HG03039 (cell line): Measurements from ENCODE around the gene MCEMP1.

ENCODE experiments used
- ATAC-seq: cut with Tn5 transposase; IDR thresholded peaks from one replicate; pipeline ENCODE4 v1.9.1; 2021; ENCODE audit warnings: mild to moderate bottlenecking, moderate library complexity; ENCODE audit not compliant: unreplicated experiment

MCEMP1 gene

GRCh38 chr19:7676854-7677253, at the start of gene MCEMP1:
TSS of gene MCEMP1 (plus strand) at chr19:7677090. CDS start at chr19:7677121, 31 bp downstream.
- ATAC-seq, result no peak

GRCh38 chr19:7627166-7627565, 49.7 kb upstream of the MCEMP1 start:
- ATAC-seq, result no peak

- no peak for ATAC-seq
These were observed 48.1 kb upstream of the MCEMP1 start for GRCh38 chr19:7628589-7629311.

- ATAC-seq, result peak; percentile 69
These were observed 47.4 kb upstream of the MCEMP1 start, which contains the start of the genes PET100 and XAB2 for GRCh38 chr19:7629347-7630054. TSS of gene PET100 (plus strand) at chr19:7629793. CDS start at chr19:7629834, 41 bp downstream. TSS of gene XAB2 (minus strand) at chr19:7629545. CDS start at chr19:7629527, 18 bp downstream.

- no peak for ATAC-seq
These were observed 45.3 kb upstream of the MCEMP1 start for GRCh38 chr19:7631577-7631976.

- no peak for ATAC-seq
These were observed 44.3 kb upstream of the MCEMP1 start for GRCh38 chr19:7632340-7633203.

GRCh38 chr19:7633698-7634097, 43.2 kb upstream of the MCEMP1 start, which contains the start of gene PCP2:
TSS of gene PCP2 (minus strand) at chr19:7633719. CDS start at chr19:7633457, 262 bp downstream.
- ATAC-seq, result no peak

GRCh38 chr19:7635670-7636069, 41.2 kb upstream of the MCEMP1 start:
- ATAC-seq, result no peak

- ATAC-seq, result no peak
These were observed 40.6 kb upstream of the MCEMP1 start for GRCh38 chr19:7636317-7636690.

- peak; percentile 71 for ATAC-seq
These were observed 40.1 kb upstream of the MCEMP1 start, which contains the start of gene STXBP2 for GRCh38 chr19:7636691-7637373. TSS of gene STXBP2 (plus strand) at chr19:7637110. CDS start at chr19:7637150, 40 bp downstream.

- no peak for ATAC-seq
These were observed 39.3 kb upstream of the MCEMP1 start for GRCh38 chr19:7637374-7638256.

- no peak for ATAC-seq
These were observed 38.0 kb upstream of the MCEMP1 start for GRCh38 chr19:7638802-7639465.

- no peak for ATAC-seq
These were observed 37.0 kb upstream of the MCEMP1 start for GRCh38 chr19:7639863-7640348.

- ATAC-seq, result no peak
These were observed 36.1 kb upstream of the MCEMP1 start for GRCh38 chr19:7640803-7641202.

- no peak for ATAC-seq
These were observed 35.3 kb upstream of the MCEMP1 start for GRCh38 chr19:7641290-7642276.

- ATAC-seq, result no peak
These were observed 34.4 kb upstream of the MCEMP1 start for GRCh38 chr19:7642295-7643030.

- ATAC-seq, result no peak
These were observed 33.9 kb upstream of the MCEMP1 start for GRCh38 chr19:7643031-7643415.
